Mucosa of descending colon (tissue), 3 donors: ENCODE results near the gene MRGPRD. TPM values are rescaled to one million over a fixed set of nuclear protein-coding genes. Genes with fewer than 3 reads are reported as not detected.

Experiments
- ATAC-seq: fragments of 200-7000 bp; cut with Tn5 transposase; one replicate; pipeline ENCODE4 v1.9.1; 2020; ENCODE audit warnings: mild to moderate bottlenecking, moderate library complexity
- DNase-seq, 3 donors: peaks; one replicate each; pipeline ENCODE4 v3.0.0-alpha.2; 2020
- H3K36me3 ChIP-seq: fragments of 200-600 bp; one replicate; pipeline ENCODE4 v1.8.0; 2021; ENCODE audit warnings: low read depth, mild to moderate bottlenecking
- H3K4me1 ChIP-seq: fragments of 200-600 bp; one replicate; pipeline ENCODE4 v1.8.0; 2021; ENCODE audit warnings: low read depth, mild to moderate bottlenecking
- H3K4me3 ChIP-seq: fragments of 200-600 bp; one replicate; pipeline ENCODE4 v1.8.0; 2021; ENCODE audit warnings: mild to moderate bottlenecking
- H3K9me3 ChIP-seq: fragments of 200-600 bp; one replicate; pipeline ENCODE4 v1.8.0; 2021; ENCODE audit warnings: mild to moderate bottlenecking
- CTCF ChIP-seq: fragments of 200-600 bp; IDR thresholded peaks from one replicate; pipeline ENCODE4 v1.8.0; 2022; ENCODE audit warnings: antibody characterized with exemption, mild to moderate bottlenecking
- intact Hi-C, 2 donors: fragments of 100-400 bp; cut with DNase I in 1 of 2; cut with micrococcal nuclease in 1 of 2; formaldehyde crosslinking; loops; one replicate each; pipeline versions ENCODE4 v1.11.0 to v1.11.1; 2022; cut with DNase I, micrococcal nuclease
- total RNA-seq, 3 donors: library from RNA; stranded (reverse); fragmentation: NEBNext Ultra II Directional in 2 of 3; extraction: Animal tissue kit (Norgen Biotek cat#: 25700) in 2 of 3; gene quantifications; one replicate each; pipeline versions ENCODE4 v1.2.1 to v1.2.4, GENCODE V29; 2021 to 2023
- donor health status: DM: no; HTN: no; CAD: no; lungs with moderate emphysema.
- donor health status: DM: no; HTN: no; CAD: no.
- donor health status: DM: no; HTN: yes; CAD: no.

The MRGPRD gene
- total RNA-seq, 3 donors from 2014 or later: 0.41 TPM; not detected in 2

GRCh38 chr11:68950270-68950669 is 30.5 kb downstream of the MRGPRD start:
- peaks cover 7% of the 10 kb centered on the region for H3K4me1 ChIP-seq
- no peak for ATAC-seq
- H3K4me3 ChIP-seq: no peak overlapping the region
- no peaks in the 10 kb centered on the region for H3K9me3 ChIP-seq
- H3K36me3 ChIP-seq: no peaks in the 10 kb centered on the region
- intact Hi-C loops: no loop called here
- DNase-seq: no peak
- no peak for TF ChIP-seq CTCF

- no peak for ATAC-seq
- intact Hi-C loops: no loop called here
These were observed 31.9 kb downstream of the MRGPRD start for GRCh38 chr11:68948935-68949334.

GRCh38 chr11:68948496-68948895 is 32.3 kb downstream of the MRGPRD start:
- no peak overlapping the region for H3K4me3 ChIP-seq
- ATAC-seq (no peak), DNase-seq (no peak)
- TF ChIP-seq CTCF: no peak
- H3K4me1 ChIP-seq: peaks cover 3% of the 10 kb centered on the region
- intact Hi-C loops: no loop called here
- H3K9me3 ChIP-seq: no peaks in the 10 kb centered on the region
- no peaks in the 10 kb centered on the region for H3K36me3 ChIP-seq

More at GRCh38 chr11:68948935-68949334, 31.9 kb downstream of the MRGPRD start:
- no peaks in the 10 kb centered on the region for H3K9me3 ChIP-seq
- no peaks in the 10 kb centered on the region for H3K4me1 ChIP-seq
- DNase-seq: no peak
- TF ChIP-seq CTCF: no peak
- H3K4me3 ChIP-seq: no peak overlapping the region
- H3K36me3 ChIP-seq: no peaks in the 10 kb centered on the region

GRCh38 chr11:68947151-68947550 is 33.6 kb downstream of the MRGPRD start:
- no peak for ATAC-seq
- Histone ChIP-seq H3K4me3 (no peak overlapping the region), H3K9me3 (no peaks in the 10 kb centered on the region), H3K4me1 (peaks cover 12% of the 10 kb centered on the region), H3K36me3 (no peaks in the 10 kb centered on the region)
- TF ChIP-seq CTCF: no peak
- intact Hi-C loops: no loop called here
- DNase-seq: no peak

GRCh38 chr11:68946416-68947090 is 34.2 kb downstream of the MRGPRD start:
- no peak for DNase-seq

More at GRCh38 chr11:68946416-68947090, 34.2 kb downstream of the MRGPRD start:
- Histone ChIP-seq H3K9me3 (no peaks in the 10 kb centered on the region), H3K4me3 (no peak overlapping the region), H3K4me1 (peaks cover 12% of the 10 kb centered on the region), H3K36me3 (no peaks in the 10 kb centered on the region)
- TF ChIP-seq CTCF: no peak
- peak; percentile 47 for ATAC-seq
- intact Hi-C loops: no loop called here
